GM19023 (cell line): ENCODE measurements around the gene RTBDN.

Experiments used
- ATAC-seq: cut with Tn5 transposase; IDR thresholded peaks from one replicate; pipeline ENCODE4 v1.9.1; 2021; ENCODE audit warnings: mild to moderate bottlenecking, moderate library complexity; ENCODE audit not compliant: unreplicated experiment

RTBDN gene

DNA sequence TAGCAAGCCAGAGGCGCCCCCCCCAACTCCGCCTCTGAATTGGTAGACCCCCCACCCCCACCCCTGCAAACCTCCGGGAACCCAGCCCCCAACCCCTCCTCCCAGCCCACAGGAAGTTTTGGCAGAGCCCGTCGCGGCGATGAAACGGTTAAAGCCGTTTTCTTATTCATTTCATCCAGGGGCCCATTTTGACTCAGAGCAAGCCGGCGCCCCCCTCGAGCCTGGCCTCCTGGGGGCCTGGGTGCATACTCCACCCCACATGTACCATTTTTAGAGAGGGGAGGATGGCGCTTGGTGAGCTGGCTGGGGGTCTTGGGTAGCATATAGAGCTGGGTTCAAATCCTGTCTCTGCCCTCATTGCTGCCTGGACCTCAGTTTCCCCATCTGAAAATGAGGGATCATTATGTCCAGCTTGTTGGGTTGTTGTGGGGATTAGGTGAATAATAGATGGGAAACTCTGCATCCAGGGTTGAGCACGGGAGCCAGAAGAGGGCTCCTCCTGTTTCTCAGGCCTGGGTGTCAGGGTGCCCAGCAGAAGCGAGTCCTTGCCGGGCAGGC is 51.0 kb downstream of the RTBDN start:
- ATAC-seq: no peak

DNA sequence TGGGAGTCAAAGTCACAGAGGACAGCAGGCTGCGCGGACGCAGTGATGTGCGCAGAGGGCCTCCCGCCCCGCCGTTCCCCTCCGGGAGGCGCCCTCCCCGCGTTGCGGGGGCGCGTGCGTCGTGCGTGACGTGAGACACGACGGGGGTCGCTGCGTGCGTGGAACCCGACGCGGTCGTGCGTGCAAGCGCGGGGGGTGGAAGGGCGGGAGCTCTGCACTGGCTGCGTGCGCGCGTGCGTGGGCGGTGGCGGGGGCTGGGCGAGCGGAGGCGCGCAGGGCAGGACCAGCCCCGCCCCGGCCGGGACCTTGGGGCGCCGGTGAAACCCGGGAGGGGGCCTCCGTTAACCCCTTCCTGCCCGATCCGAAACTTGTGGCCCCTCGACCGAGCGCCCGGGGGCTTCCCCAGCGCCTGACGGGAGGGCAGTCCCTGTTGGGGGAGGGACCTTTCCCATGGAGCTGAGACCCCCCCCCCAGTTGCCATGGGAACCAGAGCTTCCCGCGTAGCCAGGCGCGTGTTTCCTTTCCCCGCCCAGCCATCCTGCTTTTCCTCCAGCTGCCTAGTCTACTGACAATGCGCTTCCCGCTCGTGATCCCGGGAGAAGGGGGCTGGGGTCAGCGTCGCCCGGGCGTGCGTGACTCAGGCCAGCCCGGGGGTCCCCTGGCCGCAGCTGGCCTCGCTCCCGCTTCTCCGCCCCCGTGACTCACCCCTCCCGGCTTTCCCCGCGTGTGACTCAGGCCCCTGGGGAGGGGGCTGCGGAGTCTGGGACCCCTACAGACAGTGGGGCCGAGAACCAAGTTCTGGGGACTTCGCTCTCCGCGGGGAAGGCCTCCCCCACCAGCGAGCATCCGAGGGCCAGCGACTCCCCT is 51.7 kb downstream of the RTBDN start:
- ATAC-seq: peak; percentile 45

DNA sequence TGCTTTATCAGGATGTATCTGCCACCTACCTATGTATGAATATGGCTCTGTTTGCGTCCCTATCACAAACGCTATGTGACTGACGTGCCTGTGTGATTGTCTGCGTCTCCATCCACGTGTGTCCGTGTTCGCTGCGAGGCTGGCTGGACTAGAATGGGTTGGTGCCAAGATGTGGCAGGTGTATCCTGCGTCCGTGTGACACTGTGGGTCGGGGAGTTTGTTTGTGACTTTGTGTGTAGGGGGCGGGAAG is 52.3 kb downstream of the RTBDN start:
- ATAC-seq: no peak

DNA sequence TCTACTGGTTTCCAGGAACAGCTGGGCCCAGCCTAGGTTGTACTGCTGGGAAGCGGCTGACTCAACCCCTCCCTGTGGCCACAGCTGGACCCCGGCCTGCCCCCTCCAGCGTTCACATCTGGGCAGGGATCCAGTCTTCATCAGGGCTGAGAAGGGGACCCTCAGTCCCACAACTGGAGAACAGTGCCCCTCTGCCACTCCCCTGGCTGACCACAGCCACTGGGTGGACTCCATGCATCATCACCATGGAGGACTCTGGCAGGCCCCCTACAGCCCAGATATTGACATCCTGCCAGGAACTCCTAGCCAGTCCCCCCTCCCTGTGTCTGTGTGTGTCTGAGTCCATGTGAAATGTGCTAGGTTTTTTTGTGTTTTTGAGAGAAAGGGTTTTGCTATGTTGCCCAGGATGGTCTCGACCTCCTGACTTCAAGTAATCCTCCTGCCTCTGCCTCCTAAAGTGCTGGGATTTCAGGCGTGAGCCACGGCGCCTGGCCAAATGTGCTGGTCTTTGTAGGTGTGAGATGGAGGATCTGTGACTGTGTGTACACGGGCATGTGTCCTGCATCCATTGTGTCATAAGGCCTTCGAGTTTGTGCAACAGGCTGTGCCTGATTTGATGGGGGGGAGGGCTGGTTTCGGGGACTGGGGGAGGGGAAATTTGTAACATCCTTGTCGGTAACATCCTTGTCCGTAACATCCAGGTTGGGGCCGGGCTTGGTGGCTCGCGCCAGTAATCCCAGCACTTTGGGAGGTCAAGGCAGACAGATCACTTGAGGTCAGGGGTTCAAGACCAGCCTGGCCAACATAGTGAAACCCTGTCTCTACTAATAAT is 55.0 kb downstream of the RTBDN start:
- ATAC-seq: no peak

DNA sequence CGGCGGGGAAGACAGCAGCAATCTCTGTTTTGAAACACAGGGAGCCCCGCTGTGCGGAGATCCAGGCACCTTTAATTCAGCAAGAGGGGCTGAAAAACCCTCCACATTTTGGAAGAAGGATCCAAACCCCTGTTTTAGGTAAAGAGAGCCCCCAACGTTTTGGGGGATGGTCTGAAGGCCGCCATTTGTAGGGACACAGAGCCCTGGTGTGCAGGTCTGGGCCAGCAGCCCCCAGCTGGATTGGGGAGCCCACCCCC is 55.5 kb downstream of the RTBDN start:
- ATAC-seq: no peak

DNA sequence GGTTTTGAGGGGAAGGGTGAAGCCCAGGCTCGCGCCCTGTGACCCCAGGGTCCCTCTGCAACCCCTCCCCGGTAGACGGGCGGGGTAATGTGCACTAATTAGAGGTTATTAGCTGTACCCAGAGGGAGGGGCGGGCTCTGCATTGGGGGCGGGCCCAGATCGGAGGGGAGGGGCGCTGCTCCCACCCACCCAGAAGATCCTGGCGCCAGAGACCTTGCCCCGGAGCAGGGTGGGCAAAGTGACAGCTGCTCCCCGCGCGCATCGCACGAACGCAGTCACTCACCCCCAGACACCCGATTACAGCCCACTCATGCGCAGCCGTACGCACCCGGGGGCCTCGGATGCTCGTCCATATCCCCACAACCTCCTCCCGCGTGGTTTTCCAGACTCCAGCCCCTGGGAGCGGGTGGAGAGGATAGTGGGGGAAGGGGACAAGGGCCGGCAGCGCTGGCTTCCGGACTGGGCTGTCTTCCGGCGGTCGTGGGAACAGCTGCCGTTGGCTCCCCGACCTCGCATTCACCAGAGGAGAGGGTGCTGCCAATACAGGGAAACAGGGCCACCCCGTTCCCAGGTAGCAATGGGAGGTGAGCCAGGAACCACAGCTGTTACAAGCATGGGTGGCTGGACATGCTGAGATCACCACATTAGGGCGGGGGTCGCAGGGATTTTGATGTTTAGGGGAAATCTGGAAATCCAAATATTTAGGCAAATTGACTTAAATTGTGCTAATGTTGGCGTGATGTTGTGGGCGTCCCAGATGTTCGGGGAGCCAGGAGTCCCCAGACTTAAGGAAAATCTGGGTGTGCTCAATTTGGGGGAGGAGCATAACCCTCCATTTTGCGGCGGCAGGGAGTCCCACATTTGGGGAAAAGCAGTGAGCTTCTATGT is 56.1 kb downstream of the RTBDN start:
- no peak for ATAC-seq

DNA sequence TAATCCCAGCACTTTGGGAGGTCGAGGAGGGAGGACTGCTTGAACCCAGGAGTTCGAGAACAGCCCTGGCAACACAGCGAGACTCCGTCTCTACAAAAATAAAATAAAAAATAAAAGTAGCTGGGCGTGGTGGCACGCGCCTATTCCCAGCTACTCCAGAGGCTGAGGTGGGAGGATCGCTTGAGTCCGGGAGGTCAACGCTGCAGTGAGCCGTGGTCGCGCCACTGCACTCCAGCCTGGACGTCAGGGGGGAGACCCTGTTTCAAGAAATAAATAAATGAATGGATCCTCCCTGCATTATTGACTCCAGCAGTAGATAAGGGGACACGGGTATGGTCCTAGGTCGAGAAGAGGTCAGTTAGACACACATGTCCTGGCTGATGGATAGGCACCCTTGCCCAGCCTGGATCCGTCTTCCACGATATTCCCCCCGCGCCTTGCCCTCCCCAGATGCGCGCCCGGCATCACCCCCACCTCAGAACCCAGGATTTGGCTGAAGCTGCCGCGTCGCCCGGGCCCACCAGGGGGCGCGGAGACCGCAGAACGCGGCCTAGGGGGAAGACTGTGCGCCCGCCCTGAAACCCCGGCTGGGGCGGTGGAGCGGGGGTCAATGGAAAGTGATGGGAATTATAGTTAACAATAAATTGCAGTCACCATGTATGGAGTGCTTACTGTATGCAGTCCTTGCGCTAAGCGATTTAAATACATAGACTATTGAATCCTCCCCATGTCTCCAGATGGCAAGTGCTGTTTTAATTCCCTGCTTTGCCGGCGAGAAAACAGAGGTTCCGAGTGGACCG is 57.0 kb downstream of the RTBDN start:
- ATAC-seq: no peak
